ENCODE data around the gene ITGB8.

ITGB8 gene

GRCh38 chr7:20403331-20403730 is 72.6 kb downstream of the ITGB8 start:
- in situ Hi-C loops (cut with HindIII; ENCODE audit: low pct_unique_long_range_greater_than_20kb, low sequenced_read_pairs) = no loop called here
- DNase-seq (ENCODE audit: low read depth in 1 of 2, low spot score in 1 of 2) = no peak
- no peak for TF ChIP-seq JUND (IDR thresholded peaks at IDR 0.05; ENCODE audit: low read depth)

- in situ Hi-C loops (cut with HindIII; ENCODE audit: low pct_unique_long_range_greater_than_20kb, low sequenced_read_pairs) = no loop called here
- DNase-seq (ENCODE audit: low read depth in 1 of 2, low spot score in 1 of 2) = no peak
Measured at GRCh38 chr7:20404320-20404719, 73.6 kb downstream of the ITGB8 start.

DNA sequence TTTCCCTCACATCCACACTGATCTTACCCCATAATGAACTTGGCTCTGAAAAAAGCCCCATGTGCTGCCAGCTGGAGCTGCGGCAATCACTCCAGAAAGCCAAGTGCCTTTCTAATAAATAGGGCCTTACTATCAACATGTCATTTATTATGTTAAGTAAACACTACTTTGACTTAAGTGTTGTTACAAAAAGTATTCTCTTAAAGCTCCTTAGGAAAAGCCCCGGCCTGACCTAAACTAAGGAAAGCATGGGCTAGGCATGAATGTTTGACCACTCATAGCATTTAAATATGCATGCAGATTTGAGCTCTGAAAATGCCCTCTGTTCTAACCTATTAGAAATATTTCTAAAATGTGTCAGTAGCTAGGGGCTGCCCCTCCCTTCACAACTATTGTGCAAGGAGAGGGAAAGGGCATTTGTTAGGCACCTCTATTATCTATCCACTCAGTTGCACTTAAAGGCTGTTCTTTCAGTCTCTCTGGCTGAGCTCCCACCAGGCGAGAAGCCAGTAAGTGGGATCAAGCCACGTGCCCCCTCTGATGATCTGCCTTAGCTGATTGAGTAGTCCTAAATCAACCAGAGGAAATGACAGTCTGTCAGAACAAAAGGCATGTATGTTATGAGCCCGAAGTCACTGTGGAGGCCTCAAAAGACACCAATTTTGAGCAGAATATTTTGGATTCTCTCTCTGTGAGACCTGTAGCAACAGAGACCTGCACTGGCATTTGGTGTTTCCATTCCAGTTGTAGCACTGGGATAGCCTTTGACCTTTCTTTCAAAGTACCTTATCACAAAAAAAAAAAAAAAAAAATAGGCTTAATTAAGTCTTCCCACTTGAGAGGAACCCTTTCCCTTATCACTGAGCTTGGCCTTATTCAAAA is 77.1 kb downstream of the ITGB8 start:
- TF ChIP-seq JUND (IDR thresholded peaks at IDR 0.05; ENCODE audit: low read depth) = no peak
- in situ Hi-C loops (cut with HindIII; ENCODE audit: low pct_unique_long_range_greater_than_20kb, low sequenced_read_pairs) = no loop called here
- no peak for DNase-seq (ENCODE audit: low read depth in 1 of 2, low spot score in 1 of 2)

More at GRCh38 chr7:20404320-20404719, 73.6 kb downstream of the ITGB8 start:
- TF ChIP-seq JUND (IDR thresholded peaks at IDR 0.05; ENCODE audit: low read depth) = no peak

DNA sequence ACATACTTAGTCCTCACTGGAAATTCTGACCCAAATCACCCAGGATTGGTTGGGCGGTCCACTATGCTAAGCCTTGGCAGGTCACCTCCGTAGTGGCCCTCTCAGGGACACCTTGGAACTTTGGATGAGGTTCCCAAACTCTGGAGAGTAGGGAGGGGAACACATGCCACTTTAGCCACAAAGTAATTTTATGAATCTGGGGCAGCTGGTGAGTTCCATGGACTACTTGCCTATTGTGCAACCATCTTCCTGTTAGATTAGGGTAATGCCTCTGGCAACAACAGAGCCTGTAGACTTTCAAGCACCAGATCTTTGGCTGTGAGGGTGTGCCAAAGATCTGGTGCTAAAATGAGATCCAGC is 77.7 kb downstream of the ITGB8 start:
- no peak for TF ChIP-seq JUND (IDR thresholded peaks at IDR 0.05; ENCODE audit: low read depth)
- no peak for DNase-seq (ENCODE audit: low read depth in 1 of 2, low spot score in 1 of 2)
- in situ Hi-C loops (cut with HindIII; ENCODE audit: low pct_unique_long_range_greater_than_20kb, low sequenced_read_pairs) = no loop called here

DNA sequence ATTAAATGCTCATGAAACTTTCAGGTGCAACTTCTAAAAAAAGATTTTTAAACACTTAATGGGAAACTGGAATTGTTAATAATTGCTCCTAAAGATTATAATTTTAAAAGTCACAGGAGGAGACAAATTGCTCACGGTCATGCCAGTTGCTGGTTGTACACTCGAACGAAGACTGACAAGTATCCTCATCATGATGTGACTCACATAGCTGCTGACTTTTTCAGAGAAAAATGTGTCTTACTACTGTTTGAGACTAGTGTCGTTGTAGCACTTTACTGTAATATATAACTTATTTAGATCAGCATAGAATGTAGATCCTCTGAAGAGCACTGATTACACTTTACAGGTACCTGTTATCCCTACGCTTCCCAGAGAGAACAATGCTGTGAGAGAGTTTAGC is 79.3 kb downstream of the ITGB8 start:
- no peak for DNase-seq (ENCODE audit: low read depth in 1 of 2, low spot score in 1 of 2)
- in situ Hi-C loops (cut with HindIII; ENCODE audit: low pct_unique_long_range_greater_than_20kb, low sequenced_read_pairs) = no loop called here
- no peak for TF ChIP-seq JUND (IDR thresholded peaks at IDR 0.05; ENCODE audit: low read depth)

- TF ChIP-seq JUND (IDR thresholded peaks at IDR 0.05; ENCODE audit: low read depth) = no peak
Measured at GRCh38 chr7:20411372-20411771, 80.7 kb downstream of the ITGB8 start.

DNA sequence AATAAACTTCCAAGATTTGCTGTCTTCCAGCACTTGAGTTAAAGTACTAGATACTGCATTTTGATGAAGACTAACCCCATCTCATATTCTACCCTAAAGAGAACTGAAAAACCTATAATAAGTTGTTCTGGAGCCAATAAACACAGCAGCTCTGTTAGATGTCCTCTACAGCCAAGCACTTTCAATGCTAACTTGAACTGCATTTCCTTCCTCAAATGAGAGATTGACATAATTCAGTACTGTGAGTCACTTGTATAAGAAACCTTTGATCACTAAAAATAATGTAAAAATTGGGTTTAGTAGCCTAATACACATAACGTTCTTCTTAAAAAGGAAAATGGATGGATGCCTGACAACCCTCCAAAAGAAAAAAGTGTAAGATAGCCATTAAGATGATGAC is 81.3 kb downstream of the ITGB8 start:
- in situ Hi-C loops (cut with HindIII; ENCODE audit: low pct_unique_long_range_greater_than_20kb, low sequenced_read_pairs) = no loop called here
- TF ChIP-seq JUND (IDR thresholded peaks at IDR 0.05; ENCODE audit: low read depth) = no peak
- DNase-seq (ENCODE audit: low read depth in 1 of 2, low spot score in 1 of 2) = no peak

More at GRCh38 chr7:20411372-20411771, 80.7 kb downstream of the ITGB8 start:
- in situ Hi-C loops (cut with HindIII; ENCODE audit: low pct_unique_long_range_greater_than_20kb, low sequenced_read_pairs) = no loop called here
- DNase-seq (ENCODE audit: low read depth in 1 of 2, low spot score in 1 of 2) = no peak

DNA sequence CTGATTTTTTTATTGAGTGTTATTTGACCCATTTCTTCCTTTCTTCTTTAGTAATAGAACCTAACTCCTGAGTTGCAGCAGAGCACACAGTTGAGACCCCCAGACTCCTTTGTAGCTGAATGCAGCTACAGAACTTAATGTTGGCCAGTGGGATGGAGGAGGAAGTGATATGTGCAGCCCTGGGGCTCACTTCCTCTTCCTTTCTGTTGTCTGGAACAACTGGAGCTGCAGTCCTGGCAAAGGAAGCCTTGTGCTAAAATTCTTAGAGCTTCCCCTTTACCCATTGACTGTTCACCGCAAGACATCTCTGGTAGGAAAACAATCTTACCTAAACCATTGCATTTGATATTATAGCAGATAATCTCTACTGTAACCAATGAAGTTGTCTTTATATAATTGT is 86.6 kb downstream of the ITGB8 start:
- in situ Hi-C loops (cut with HindIII; ENCODE audit: low pct_unique_long_range_greater_than_20kb, low sequenced_read_pairs) = no loop called here
- TF ChIP-seq JUND (IDR thresholded peaks at IDR 0.05; ENCODE audit: low read depth) = no peak
- DNase-seq (ENCODE audit: low read depth in 1 of 2, low spot score in 1 of 2) = no peak

- no peak for TF ChIP-seq JUND (IDR thresholded peaks at IDR 0.05; ENCODE audit: low read depth)
- in situ Hi-C loops (cut with HindIII; ENCODE audit: low pct_unique_long_range_greater_than_20kb, low sequenced_read_pairs) = no loop called here
- DNase-seq (ENCODE audit: low read depth in 1 of 2, low spot score in 1 of 2) = no peak
Measured at GRCh38 chr7:20417675-20418382, 87.1 kb downstream of the ITGB8 start.

DNA sequence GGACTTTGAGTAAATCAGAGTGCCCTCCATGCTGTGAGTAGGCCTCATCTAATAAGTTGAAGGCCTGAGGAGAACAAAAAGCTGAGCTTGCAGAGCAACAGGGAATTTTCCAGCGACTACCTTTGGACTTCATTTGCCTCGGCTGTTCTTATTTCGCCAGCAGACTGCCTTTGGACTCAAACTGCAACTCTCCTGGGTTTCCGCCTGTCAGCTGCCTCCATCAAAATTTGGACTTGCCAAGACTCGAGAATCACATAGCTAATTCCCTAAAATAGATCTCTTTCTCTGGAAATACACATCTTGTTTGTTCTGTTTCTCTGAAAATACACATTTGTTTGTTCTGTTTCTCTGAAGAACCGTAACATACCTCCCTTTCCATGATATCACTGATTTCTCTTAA is 93.8 kb downstream of the ITGB8 start:
- in situ Hi-C loops (cut with HindIII; ENCODE audit: low pct_unique_long_range_greater_than_20kb, low sequenced_read_pairs) = no loop called here
- TF ChIP-seq JUND (IDR thresholded peaks at IDR 0.05; ENCODE audit: low read depth) = no peak
- no peak for DNase-seq (ENCODE audit: low read depth in 1 of 2, low spot score in 1 of 2)

- TF ChIP-seq JUND (IDR thresholded peaks at IDR 0.05; ENCODE audit: low read depth) = no peak
- in situ Hi-C loops (cut with HindIII; ENCODE audit: low pct_unique_long_range_greater_than_20kb, low sequenced_read_pairs) = no loop called here
- no peak for DNase-seq (ENCODE audit: low read depth in 1 of 2, low spot score in 1 of 2)
Measured at GRCh38 chr7:20430664-20431063, 100.0 kb downstream of the ITGB8 start.

DNA sequence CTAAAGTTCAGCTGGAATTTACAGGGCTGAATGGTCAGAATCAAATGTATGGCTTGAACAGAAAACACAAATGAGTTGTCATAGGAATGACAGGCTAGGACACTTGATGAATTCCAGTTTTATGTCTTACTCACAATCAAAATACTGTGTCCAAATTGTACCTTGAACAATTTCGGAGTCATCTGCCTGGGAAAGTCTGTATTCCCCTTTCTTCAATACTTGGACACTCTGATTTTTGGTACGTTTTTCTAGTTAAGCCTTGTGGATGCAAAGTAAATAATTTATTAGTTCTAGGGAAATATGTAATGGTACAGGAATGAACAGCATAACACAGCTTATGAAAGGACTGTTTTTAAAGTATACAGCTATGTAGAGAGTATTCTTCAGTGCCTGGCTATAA is 100.4 kb downstream of the ITGB8 start:
- in situ Hi-C loops (cut with HindIII; ENCODE audit: low pct_unique_long_range_greater_than_20kb, low sequenced_read_pairs) = no loop called here
- TF ChIP-seq JUND (IDR thresholded peaks at IDR 0.05; ENCODE audit: low read depth) = no peak

DNA sequence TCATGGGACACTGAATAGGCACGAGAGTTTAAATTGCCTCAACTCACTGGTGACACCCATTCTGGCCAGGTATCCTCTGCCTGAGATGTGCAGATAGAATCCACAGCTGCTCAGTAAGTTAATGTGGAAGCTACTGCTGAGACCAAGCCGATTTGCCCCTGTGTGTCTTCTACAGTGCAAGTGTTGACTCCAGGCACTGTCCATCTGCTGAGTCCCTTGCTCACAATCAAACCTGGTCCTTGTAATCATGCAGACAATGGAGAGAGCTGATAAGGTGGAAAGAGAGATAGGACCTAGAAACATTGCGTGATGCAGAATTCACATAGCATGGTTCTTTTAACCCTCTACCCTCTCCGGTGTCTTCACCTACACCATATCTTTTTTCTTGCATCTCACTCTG is 101.4 kb downstream of the ITGB8 start:
- in situ Hi-C loops (cut with HindIII; ENCODE audit: low pct_unique_long_range_greater_than_20kb, low sequenced_read_pairs) = no loop called here
- DNase-seq (ENCODE audit: low read depth in 1 of 2, low spot score in 1 of 2) = no peak
- no peak for TF ChIP-seq JUND (IDR thresholded peaks at IDR 0.05; ENCODE audit: low read depth)

More for the DNA sequence above, 100.4 kb downstream of the ITGB8 start:
- DNase-seq (ENCODE audit: low read depth in 1 of 2, low spot score in 1 of 2) = no peak

All from T47D (cell line).